AG04449 (cell line): Measurements from ENCODE around the gene HOXA4.

Experiments used
- CTCF ChIA-PET: fragments of 350-600 bp; formaldehyde crosslinking; extraction: SDS; loops from one replicate; lab custom pipeline; 2021; ENCODE audit warnings: antibody characterized with exemption; lab: Yijun Ruan, JAX
- POLR2A ChIA-PET: fragments of 400-600, 350-600 bp; formaldehyde crosslinking; extraction: SDS; loops from one replicate; lab custom pipeline; 2020; ENCODE audit warnings: antibody characterized with exemption, inconsistent platforms; lab: Yijun Ruan, JAX
- DNase-seq: peaks from one replicate; pipeline ENCODE4 v3.0.0-alpha.2; 2010; ENCODE audit warnings: low read depth, low spot score
- H3K4me3 ChIP-seq: 2 replicates; pipeline ENCODE4 v1.5.1; 2011; ENCODE audit warnings: low read depth, mild to moderate bottlenecking, control low read depth, low read length
- CTCF ChIP-seq: IDR thresholded peaks from one replicate; pipeline ENCODE4 v1.5.1; 2011; ENCODE audit warnings: mild to moderate bottlenecking, moderate library complexity, low read length, control low read depth, inconsistent platforms; ENCODE audit not compliant: insufficient read depth; ENCODE audit errors: missing control alignments

The HOXA4 gene

DNA sequence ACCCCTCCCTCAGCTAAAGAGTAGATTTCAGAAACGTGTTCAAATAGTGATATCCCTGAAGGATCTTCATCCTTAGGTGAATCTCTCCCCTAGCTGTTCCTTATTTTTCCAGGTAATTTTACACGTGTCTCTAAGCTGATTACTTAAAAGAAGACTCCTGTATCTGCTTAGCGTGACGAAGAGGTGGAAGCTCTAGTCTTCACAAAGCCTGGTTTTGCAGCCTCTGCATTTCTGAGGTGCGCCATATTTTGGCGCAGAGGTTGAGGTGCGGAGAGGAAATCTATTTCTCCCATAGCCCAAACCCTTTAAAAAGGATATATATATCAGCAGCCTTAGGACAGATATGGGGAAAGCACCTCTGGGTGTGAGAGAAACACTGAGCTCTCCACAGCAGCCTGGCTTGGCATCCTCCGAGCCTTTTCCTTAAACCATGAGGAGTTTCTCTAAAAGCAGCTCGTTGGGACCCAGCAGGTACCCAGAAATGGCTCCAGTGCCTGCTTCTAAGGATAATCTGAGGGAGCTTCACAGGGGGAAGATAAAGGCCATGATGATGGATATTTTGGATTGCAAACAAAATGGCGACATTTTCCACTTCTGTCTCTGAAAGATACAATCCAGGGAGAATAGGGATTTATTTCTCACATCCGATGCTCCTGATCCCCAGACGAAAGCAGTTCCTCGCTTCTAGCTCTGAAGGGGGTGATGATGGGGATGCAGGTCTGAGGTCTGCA lies 25.1 kb downstream of the HOXA4 start:
- no peak for DNase-seq
- H3K4me3 ChIP-seq, result no peak overlapping the region
- POLR2A ChIA-PET, result interaction anchor here (0.8 kb wide), 1 partner anchor 10 kb away, joined by 4 read pairs; the partner anchor contains the start of gene HOXA1
- CTCF ChIA-PET, result interaction anchor here (0.6 to 1.6 kb wide), 5 partner anchors 11 to 58 kb away, joined by 3 to 5 read pairs (median 3); partner anchors contain the start of gene HOXA4
- no peak for TF ChIP-seq CTCF

- CTCF ChIA-PET, result interaction anchor here (0.6 to 1.6 kb wide), 3 partner anchors 10 to 31 kb away, joined by 3 to 5 read pairs (median 3); no protein-coding TSS in a partner anchor
- no peak for DNase-seq
- POLR2A ChIA-PET, result no interaction called here
- H3K4me3 ChIP-seq, result no peak overlapping the region
- TF ChIP-seq CTCF, result no peak
These were observed 26.1 kb downstream of the HOXA4 start for GRCh38 chr7:27104341-27105058.

DNA sequence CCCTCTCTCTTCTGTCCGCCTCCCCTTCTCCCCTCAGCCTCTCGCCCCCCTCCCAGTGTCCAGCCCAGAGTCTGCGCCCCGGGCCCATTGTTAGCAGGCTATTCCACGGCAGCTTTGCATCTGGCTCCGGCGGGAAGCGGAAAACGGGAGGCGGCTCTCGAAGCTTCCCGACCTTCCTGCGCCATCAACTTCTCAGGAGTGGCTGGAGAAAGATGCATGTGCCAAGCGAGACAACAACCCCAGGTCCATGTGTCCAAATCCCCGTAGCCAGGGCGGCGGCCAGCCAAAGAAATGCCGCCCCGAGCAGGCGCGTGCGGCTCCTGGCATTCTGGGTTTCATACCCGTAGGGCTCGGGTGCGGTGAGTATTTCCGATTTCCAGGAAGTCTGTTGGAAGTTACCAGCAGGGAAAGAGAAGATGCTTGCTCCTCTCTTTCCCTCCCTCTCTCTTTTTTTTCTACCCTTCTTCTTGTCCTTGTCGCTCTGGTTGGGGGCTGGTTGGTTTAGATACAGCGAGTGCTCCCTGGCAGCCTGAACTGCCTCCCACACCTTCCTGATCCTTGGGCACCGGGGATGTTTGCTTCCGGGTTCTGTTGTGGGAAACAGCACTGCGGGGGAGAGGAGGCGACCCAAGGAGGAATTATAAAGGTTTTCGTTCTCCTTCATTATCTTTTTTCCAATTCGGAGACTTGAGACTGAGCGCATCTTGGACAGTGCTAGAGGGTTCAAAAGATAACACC lies 26.9 kb downstream of the HOXA4 start:
- H3K4me3 ChIP-seq, result no peak overlapping the region
- no peak for TF ChIP-seq CTCF
- ChIA-PET CTCF (no interaction called here), POLR2A (no interaction called here)
- no peak for DNase-seq

GRCh38 chr7:27102581-27103442 lies 27.7 kb downstream of the HOXA4 start, which contains the start of gene HOXA2:
Gene HOXA2 (minus strand): TSS chr7:27102683. CDS start chr7:27102500, 183 bp downstream.
- no peak for TF ChIP-seq CTCF
- CTCF ChIA-PET, result no interaction called here
- POLR2A ChIA-PET, result no interaction called here
- DNase-seq, result no peak
- no peak within 1 kb of the TSS for H3K4me3 ChIP-seq

DNA sequence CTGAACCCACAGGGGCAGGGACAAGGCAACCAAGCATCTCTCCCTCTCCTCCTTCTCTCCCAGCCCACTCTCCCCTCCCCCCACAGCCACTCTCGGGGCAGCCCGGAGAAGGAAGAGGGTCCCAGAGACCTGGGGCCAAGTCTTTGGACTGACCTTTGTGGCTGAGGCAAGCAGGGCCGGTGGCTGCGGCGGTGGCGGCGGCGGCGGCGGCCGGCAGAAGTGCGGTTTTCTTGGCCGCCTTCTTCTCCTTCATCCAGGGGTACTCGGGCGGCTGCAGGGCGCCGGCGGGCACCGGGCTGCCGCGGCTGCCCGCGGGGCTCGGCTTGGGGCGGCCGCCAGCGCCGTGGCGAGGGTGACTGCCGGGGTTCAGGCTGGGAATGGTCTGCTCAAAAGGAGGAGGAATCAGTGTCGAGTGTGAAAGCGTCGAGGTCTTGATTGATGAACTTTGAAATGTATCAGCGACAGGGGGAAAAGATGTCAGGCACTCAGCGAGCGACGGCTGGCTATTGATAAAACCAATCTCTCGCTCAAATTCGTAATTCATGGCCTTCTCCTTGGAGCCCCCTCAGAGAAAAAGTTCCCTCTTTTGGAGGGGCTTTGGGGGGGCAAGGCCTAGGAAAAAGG lies 28.5 kb downstream of the HOXA4 start:
- DNase-seq, result no peak
- TF ChIP-seq CTCF, result no peak
- ChIA-PET CTCF (no interaction called here), POLR2A (no interaction called here)
- H3K4me3 ChIP-seq, result no peak overlapping the region
